OCI-LY7 (cell line): ENCODE measurements around the gene GFER. TPM values are rescaled to one million over a fixed set of nuclear protein-coding genes. Genes with fewer than 3 reads are reported as not detected.
"Not testable (repeated sequence)": the region's sequence is repeated elsewhere in the genome, so short reads cannot be mapped to it uniquely, and the experiment has no call there.

ENCODE experiments used
- BruUV-seq: library from RNA; stranded (reverse); fragments of 400-500 nt; replicated peaks from 2 replicates; lab custom pipeline; 2021; lab: Mats Ljungman, UMichigan
- CTCF ChIA-PET: fragments of 300-600 bp; sonication (Branson Sonifier 250); formaldehyde crosslinking; loops from one replicate; lab custom pipeline; 2022; ENCODE audit warnings: antibody characterized with exemption; ENCODE audit not compliant: unreplicated experiment; lab: Charles Lee
- POLR2A ChIA-PET: fragments of 300-600 bp; sonication (Branson Sonifier 250); formaldehyde crosslinking; loops from one replicate; lab custom pipeline; 2022; ENCODE audit warnings: antibody characterized with exemption; lab: Charles Lee
- DNase-seq: peaks from one replicate; pipeline ENCODE4 v3.0.0-alpha.2; 2015; ENCODE audit warnings: low spot score
- H2AFZ ChIP-seq: fragments of 200-600 bp; sonication (generic), shearing (Covaris generic); 2 replicates; pipeline ENCODE4 v1.6.1; 2014; ENCODE audit warnings: mild to moderate bottlenecking, antibody characterized with exemption, low read length, moderate library complexity
- H3K27ac ChIP-seq: fragments of 200-600 bp; sonication (generic); 2 replicates; pipeline ENCODE4 v1.5.1; 2014; ENCODE audit warnings: mixed run types, low read depth, mild to moderate bottlenecking, moderate library complexity, low read length, inconsistent platforms; ENCODE audit not compliant: poor library complexity, severe bottlenecking
- H3K36me3 ChIP-seq: fragments of 200-600 bp; sonication (generic); 2 replicates; pipeline ENCODE4 v1.6.1; 2014; ENCODE audit warnings: mild to moderate bottlenecking, antibody characterized with exemption, low read length, moderate library complexity, mixed read lengths; ENCODE audit not compliant: insufficient read depth
- H3K4me1 ChIP-seq: fragments of 200-600 bp; sonication (generic); 2 replicates; pipeline ENCODE4 v1.5.1; 2014; ENCODE audit warnings: mild to moderate bottlenecking, low read length; ENCODE audit not compliant: insufficient read depth, poor library complexity, severe bottlenecking
- H3K4me2 ChIP-seq: fragments of 200-600 bp; sonication (generic); 2 replicates; pipeline ENCODE4 v1.6.1; 2014; ENCODE audit warnings: mild to moderate bottlenecking, low read length
- H3K4me3 ChIP-seq: fragments of 200-600 bp; sonication (generic); 2 replicates; pipeline ENCODE4 v1.5.1; 2014; ENCODE audit warnings: mild to moderate bottlenecking, low read depth, low read length; ENCODE audit not compliant: poor library complexity, severe bottlenecking
- H3K79me2 ChIP-seq: fragments of 200-600 bp; sonication (generic); 2 replicates; pipeline ENCODE4 v1.6.1; 2016; ENCODE audit warnings: low read depth, mild to moderate bottlenecking, low read length, moderate library complexity, mixed read lengths; ENCODE audit not compliant: insufficient read depth
- H3K9me2 ChIP-seq: fragments of 200-600 bp; sonication (generic); 2 replicates; pipeline ENCODE4 v1.6.1; 2016; ENCODE audit warnings: mild to moderate bottlenecking, low read length, mixed read lengths; ENCODE audit not compliant: insufficient read depth
- H3K9me3 ChIP-seq: fragments of 200-600 bp; sonication (generic); 2 replicates; pipeline ENCODE4 v1.6.1; 2014; ENCODE audit warnings: mild to moderate bottlenecking, mixed run types, low read length, mixed read lengths
- H4K20me1 ChIP-seq: fragments of 200-600 bp; sonication (generic); 2 replicates; pipeline ENCODE4 v1.6.1; 2014; ENCODE audit warnings: mild to moderate bottlenecking, antibody characterized with exemption, low read length, moderate library complexity, mixed read lengths; ENCODE audit not compliant: insufficient read depth
- EZH2phosphoT487 ChIP-seq: fragments of 200-600 bp; sonication (generic); IDR thresholded peaks from 2 replicates; pipeline ENCODE4 v1.6.1; 2018; ENCODE audit warnings: low read depth, borderline replicate concordance, mild to moderate bottlenecking, mixed run types, antibody characterized with exemption, low read length, moderate library complexity, mixed read lengths
- intact Hi-C: fragments of 100-400 bp; cut with micrococcal nuclease; formaldehyde crosslinking; loops from one replicate; pipeline ENCODE4 v1.10.0; 2022; ENCODE audit not compliant: unreplicated experiment
- total RNA-seq, 2 experiments: library from RNA; depleted of rRNA in 1 of 2; stranded (reverse); fragments of >200 nt in 1 of 2; shearing (Covaris generic) in 1 of 2; gene quantifications; 2 replicates each; pipeline ENCODE4 v1.2.3, GENCODE V29; 2014 to 2022
- TF ChIP-seq, protein P1 (sequence below): fragments of 200-600 bp; sonication (generic); conservative IDR thresholded peaks from 2 replicates; pipeline ENCODE4 v1.5.1; 2014; ENCODE audit warnings: mild to moderate bottlenecking, antibody characterized with exemption, low read length, moderate library complexity, mixed read lengths

Gene GFER
- total RNA-seq, 2 experiments from 2014 or later: 32.3 to 40.2 TPM

DNA sequence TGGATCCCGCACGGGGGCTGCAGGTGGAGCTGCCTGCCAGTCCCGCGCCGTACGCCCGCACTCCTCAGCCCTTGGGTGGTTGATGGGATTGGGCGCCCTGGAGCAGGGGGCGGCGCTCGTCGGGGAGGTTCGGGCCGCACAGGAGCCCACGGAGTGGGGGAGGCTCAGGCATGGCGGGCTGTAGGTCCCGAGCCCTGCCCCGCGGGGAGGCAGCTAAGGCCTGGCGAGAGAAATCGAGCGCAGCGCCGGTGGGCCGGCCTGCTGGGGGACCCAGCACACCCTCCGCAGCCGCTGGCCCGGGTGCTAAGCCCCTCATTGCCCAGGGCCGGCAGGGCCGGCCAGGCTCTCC is 25.9 kb upstream of the GFER start:
- H4K20me1 ChIP-seq, H2AFZ ChIP-seq, H3K4me2 ChIP-seq, intact Hi-C loops, DNase-seq, POLR2A ChIA-PET, CTCF ChIA-PET, H3K27ac ChIP-seq, H3K4me3 ChIP-seq, H3K9me2 ChIP-seq, BruUV-seq, H3K9me3 ChIP-seq: not testable (repeated sequence)
- peaks cover 28% of the 10 kb centered on the region for H3K36me3 ChIP-seq
- peaks cover 31% of the 10 kb centered on the region for H3K4me1 ChIP-seq
- peaks cover 27% of the 10 kb centered on the region for H3K79me2 ChIP-seq

DNA sequence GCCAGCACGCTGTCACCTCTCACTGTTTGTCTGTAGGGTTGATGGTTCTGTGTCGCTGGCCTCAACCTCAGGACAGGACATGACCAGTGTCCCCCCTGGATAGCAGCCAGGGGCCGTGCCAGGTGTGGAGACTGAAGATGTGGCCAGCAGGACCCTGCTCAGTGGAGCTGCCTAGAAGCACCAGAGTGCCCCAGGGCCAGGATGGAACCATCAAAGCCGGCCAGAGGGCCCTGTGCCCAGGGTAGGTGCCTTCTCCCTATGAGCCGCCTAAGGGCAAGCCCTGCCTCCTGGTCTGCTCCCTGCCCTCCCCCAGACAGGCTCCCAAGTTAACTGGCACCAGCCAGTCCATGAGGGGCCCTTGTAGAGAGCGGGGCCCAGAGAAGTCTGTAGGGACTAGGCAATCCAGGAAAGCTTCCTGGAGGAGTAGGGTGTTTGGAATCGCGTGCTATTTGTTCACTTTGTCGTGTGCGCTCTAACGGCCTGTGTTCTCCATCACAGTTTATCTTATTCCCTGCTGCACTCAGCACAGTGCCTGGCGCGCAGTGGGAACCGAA is 25.2 kb upstream of the GFER start:
- peaks cover 31% of the 10 kb centered on the region for H3K4me1 ChIP-seq

DNA sequence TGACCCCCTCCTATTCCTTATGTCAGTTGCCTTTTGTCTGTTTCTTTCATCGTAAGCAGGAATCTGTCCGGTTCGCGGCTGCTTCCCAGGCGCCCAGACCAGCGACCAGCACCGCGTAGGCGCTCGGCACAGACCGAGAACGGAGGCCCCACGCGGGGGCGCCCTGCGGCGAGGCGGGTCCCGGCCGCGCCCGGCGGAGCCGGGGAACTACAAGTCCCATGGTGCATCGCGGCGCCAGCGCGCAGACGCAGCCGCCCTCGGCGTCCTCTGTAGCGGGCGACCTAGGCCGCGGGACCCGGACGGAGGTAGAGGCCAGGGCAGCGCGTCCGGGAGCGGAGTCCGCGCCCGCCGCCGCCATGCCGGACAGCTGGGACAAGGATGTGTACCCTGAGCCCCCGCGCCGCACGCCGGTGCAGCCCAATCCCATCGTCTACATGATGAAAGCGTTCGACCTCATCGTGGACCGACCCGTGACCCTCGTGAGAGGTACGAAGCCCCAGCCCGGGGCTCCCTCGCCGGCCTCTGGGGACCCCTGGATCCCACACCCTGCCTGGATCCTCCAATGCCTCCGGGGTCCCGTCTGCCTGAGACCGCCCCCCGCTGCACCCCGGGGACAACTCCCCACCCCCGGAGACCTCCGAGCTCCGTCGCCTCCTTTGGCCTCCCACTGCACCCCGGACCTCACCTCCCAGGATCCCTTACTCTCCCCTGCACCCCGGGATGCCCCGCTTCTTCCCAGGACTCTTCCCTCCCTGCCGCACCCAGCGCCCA is 24.5 kb upstream of the GFER start, which contains the start of gene NDUFB10:
Gene NDUFB10 (plus strand): TSS at position 270 of the 771 bp plus-strand sequence. CDS start 87 bp downstream, at position 357.
- no TSS peak for BruUV-seq
- Histone ChIP-seq H3K4me1 (peaks cover 31% of the 10 kb centered on the region), H3K9me3 (no peaks in the 10 kb centered on the region), H4K20me1 (peaks cover 14% of the 10 kb centered on the region), H3K4me3 (peak within 1 kb of the TSS; percentile 82), H3K79me2 (peaks cover 41% of the 10 kb centered on the region), H2AFZ (peak within 1 kb of the TSS; percentile 77; the same call in 1 of the 2 replicates), H3K4me2 (peak within 1 kb of the TSS; percentile 96), H3K36me3 (peaks cover 41% of the 10 kb centered on the region), H3K9me2 (no peaks in the 10 kb centered on the region), H3K27ac (peak within 1 kb of the TSS; percentile 80)
- ChIA-PET POLR2A (no interaction called here), CTCF (no interaction called here)
- peak; percentile 93 for DNase-seq
- no peak for TF ChIP-seq EZH2phosphoT487
- TF ChIP-seq, protein P1, sequence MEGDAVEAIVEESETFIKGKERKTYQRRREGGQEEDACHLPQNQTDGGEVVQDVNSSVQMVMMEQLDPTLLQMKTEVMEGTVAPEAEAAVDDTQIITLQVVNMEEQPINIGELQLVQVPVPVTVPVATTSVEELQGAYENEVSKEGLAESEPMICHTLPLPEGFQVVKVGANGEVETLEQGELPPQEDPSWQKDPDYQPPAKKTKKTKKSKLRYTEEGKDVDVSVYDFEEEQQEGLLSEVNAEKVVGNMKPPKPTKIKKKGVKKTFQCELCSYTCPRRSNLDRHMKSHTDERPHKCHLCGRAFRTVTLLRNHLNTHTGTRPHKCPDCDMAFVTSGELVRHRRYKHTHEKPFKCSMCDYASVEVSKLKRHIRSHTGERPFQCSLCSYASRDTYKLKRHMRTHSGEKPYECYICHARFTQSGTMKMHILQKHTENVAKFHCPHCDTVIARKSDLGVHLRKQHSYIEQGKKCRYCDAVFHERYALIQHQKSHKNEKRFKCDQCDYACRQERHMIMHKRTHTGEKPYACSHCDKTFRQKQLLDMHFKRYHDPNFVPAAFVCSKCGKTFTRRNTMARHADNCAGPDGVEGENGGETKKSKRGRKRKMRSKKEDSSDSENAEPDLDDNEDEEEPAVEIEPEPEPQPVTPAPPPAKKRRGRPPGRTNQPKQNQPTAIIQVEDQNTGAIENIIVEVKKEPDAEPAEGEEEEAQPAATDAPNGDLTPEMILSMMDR: peak; percentile 86
- intact Hi-C loops: no loop called here

More for the DNA sequence above, 25.2 kb upstream of the GFER start:
- Histone ChIP-seq H4K20me1 (peaks cover 11% of the 10 kb centered on the region), H3K79me2 (peaks cover 34% of the 10 kb centered on the region), H2AFZ (peak overlapping the region; percentile 77; the same call in 1 of the 2 replicates), H3K4me3 (peak overlapping the region; percentile 82), H3K27ac (no peak overlapping the region), H3K9me3 (no peaks in the 10 kb centered on the region), H3K4me2 (peak overlapping the region; percentile 58; the same call in 1 of the 2 replicates), H3K9me2 (no peaks in the 10 kb centered on the region), H3K36me3 (peaks cover 34% of the 10 kb centered on the region)
- no peak for DNase-seq
- TF ChIP-seq, protein P1: no peak
- no peak for TF ChIP-seq EZH2phosphoT487
- ChIA-PET POLR2A (no interaction called here), CTCF (no interaction called here)
- no TSS peak for BruUV-seq
- intact Hi-C loops: no loop called here
